ENCODE measurements around the gene SLC16A4. TPM values are rescaled to one million over a fixed set of nuclear protein-coding genes. Genes with fewer than 3 reads are reported as not detected.

The SLC16A4 gene
- total and polyA plus RNA-seq, 2 donors from 2014 or later, result 51.8 to 53.1 TPM

GRCh38 chr1:110337704-110338308, 53.0 kb downstream of the SLC16A4 start:
- DNase-seq (peak in 4 of 5 donors; percentile 43 to 89 (median 74)), FAIRE-seq (no peak)

GRCh38 chr1:110336300-110337039, 54.4 kb downstream of the SLC16A4 start:
- H3K4me3 ChIP-seq (ENCODE audit: low read length in 3 of 3), result no peak overlapping the region
- no peak overlapping the region for H3K9ac ChIP-seq (ENCODE audit: low read length in 3 of 3)
- FAIRE-seq (no peak), DNase-seq (no peak)
- H3K27ac ChIP-seq (ENCODE audit: low read depth in 2 of 2, low read length in 2 of 2), result no peak overlapping the region
- H3K27me3 ChIP-seq (ENCODE audit: control insufficient read depth, insufficient read depth, low read length), result no peaks in the 10 kb centered on the region
- peaks cover 0 to 8% (median under 1%) of the 10 kb centered on the region in 3 donors for H3K36me3 ChIP-seq (ENCODE audit: control insufficient read depth in 2 of 3, insufficient read depth in 3 of 3, low read length in 3 of 3)
- no peak for TF ChIP-seq CTCF (IDR thresholded peaks at IDR 0.05; ENCODE audit: borderline replicate concordance, extremely low read depth, insufficient read depth)
- H3K9me3 ChIP-seq (ENCODE audit: control insufficient read depth in 2 of 3, insufficient read depth in 1 of 3, low read length in 3 of 3), result no peaks in the 10 kb centered on the region
- intact Hi-C loops (cut with DNase I), result no loop called here
- peaks cover 0 to 17% (median 6%) of the 10 kb centered on the region in 3 donors for H3K4me1 ChIP-seq (ENCODE audit: control insufficient read depth in 2 of 3, insufficient read depth in 2 of 3, low read depth in 1 of 3, low read length in 3 of 3)

More at GRCh38 chr1:110337704-110338308, 53.0 kb downstream of the SLC16A4 start:
- Histone ChIP-seq H3K4me3 (ENCODE audit: low read length in 3 of 3) (peak overlapping the region; percentile 75 to 93 (median 92)), H3K9me3 (ENCODE audit: control insufficient read depth in 2 of 3, insufficient read depth in 1 of 3, low read length in 3 of 3) (no peaks in the 10 kb centered on the region), H3K27me3 (ENCODE audit: control insufficient read depth, insufficient read depth, low read length) (no peaks in the 10 kb centered on the region), H3K36me3 (ENCODE audit: control insufficient read depth in 2 of 3, insufficient read depth in 3 of 3, low read length in 3 of 3) (peaks cover 0 to 15% (median 7%) of the 10 kb centered on the region in 3 donors), H3K4me1 (ENCODE audit: control insufficient read depth in 2 of 3, insufficient read depth in 2 of 3, low read depth in 1 of 3, low read length in 3 of 3) (peaks cover 0 to 24% (median 11%) of the 10 kb centered on the region in 3 donors), H3K27ac (ENCODE audit: low read depth in 2 of 2, low read length in 2 of 2) (peak overlapping the region; percentile 99), H3K9ac (ENCODE audit: low read length in 3 of 3) (peak overlapping the region; percentile 48 to 89 (median 66))
- no peak for TF ChIP-seq CTCF (IDR thresholded peaks at IDR 0.05; ENCODE audit: borderline replicate concordance, extremely low read depth, insufficient read depth)
- intact Hi-C loops (cut with DNase I), result no loop called here

- H3K9ac ChIP-seq (ENCODE audit: low read length in 3 of 3), result no peak overlapping the region
- peaks cover 0 to 5% (median 3%) of the 10 kb centered on the region in 3 donors for H3K4me1 ChIP-seq (ENCODE audit: control insufficient read depth in 2 of 3, insufficient read depth in 2 of 3, low read depth in 1 of 3, low read length in 3 of 3)
- no peak for DNase-seq
- FAIRE-seq, result no peak
- H3K27ac ChIP-seq (ENCODE audit: low read depth in 2 of 2, low read length in 2 of 2), result no peak overlapping the region
- intact Hi-C loops (cut with DNase I), result no loop called here
- H3K36me3 ChIP-seq (ENCODE audit: control insufficient read depth in 2 of 3, insufficient read depth in 3 of 3, low read length in 3 of 3), result no peaks in the 10 kb centered on the region
- H3K9me3 ChIP-seq (ENCODE audit: control insufficient read depth in 2 of 3, insufficient read depth in 1 of 3, low read length in 3 of 3), result no peaks in the 10 kb centered on the region
- no peak overlapping the region for H3K4me3 ChIP-seq (ENCODE audit: low read length in 3 of 3)
- no peak for TF ChIP-seq CTCF (IDR thresholded peaks at IDR 0.05; ENCODE audit: borderline replicate concordance, extremely low read depth, insufficient read depth)
- no peaks in the 10 kb centered on the region for H3K27me3 ChIP-seq (ENCODE audit: control insufficient read depth, insufficient read depth, low read length)
These were observed 55.6 kb downstream of the SLC16A4 start for GRCh38 chr1:110335265-110335664.

All from kidney (tissue), 14 donors.